Measurements from ENCODE around the gene BLOC1S1. TPM values are rescaled to one million over a fixed set of nuclear protein-coding genes. Genes with fewer than 3 reads are reported as not detected.

The BLOC1S1 gene
- total RNA-seq, 1 donor from 2014 or later, result 51.0 TPM

GRCh38 chr12:55736780-55737580, 21.1 kb downstream of the BLOC1S1 start:
- H3K4me1 ChIP-seq (ENCODE audit: insufficient read depth, low read length), result peaks cover 14% of the 10 kb centered on the region
- H3K9me3 Mint-ChIP-seq (ENCODE audit: unreplicated experiment), result no peaks in the 10 kb centered on the region

GRCh38 chr12:55737581-55738122, 21.8 kb downstream of the BLOC1S1 start:
- Histone ChIP-seq H3K4me2 (ENCODE audit: low read length) (peak overlapping the region; percentile 94), H3K79me2 (ENCODE audit: insufficient read depth, low read length) (no peaks in the 10 kb centered on the region), H3K4me3 (ENCODE audit: insufficient read depth, low read depth, low read length) (peak overlapping the region; percentile 73), H4K20me1 (ENCODE audit: insufficient read depth, low read length) (peaks cover under 1% of the 10 kb centered on the region), H3K9me3 (ENCODE audit: insufficient read depth, low read depth, low read length) (no peaks in the 10 kb centered on the region), H3K27ac (ENCODE audit: low read depth, low read length) (no peak overlapping the region), H3K36me3 (ENCODE audit: insufficient read depth, low read length) (no peaks in the 10 kb centered on the region), H3K4me1 (ENCODE audit: insufficient read depth, low read length) (peaks cover 19% of the 10 kb centered on the region), H3K9ac (ENCODE audit: low read length) (peak overlapping the region; percentile 77), H3K27me3 (ENCODE audit: insufficient read depth, low read length) (no peaks in the 10 kb centered on the region), H2AFZ (ENCODE audit: low read depth, low read length) (peak overlapping the region; percentile 85)
- Mint-ChIP-seq H3K4me1 (ENCODE audit: low read depth, unreplicated experiment) (peaks cover 14% of the 10 kb centered on the region), H3K9me3 (ENCODE audit: unreplicated experiment) (no peaks in the 10 kb centered on the region), H3K27ac (ENCODE audit: unreplicated experiment) (peak overlapping the region; percentile 63), H3K4me3 (ENCODE audit: unreplicated experiment) (peak overlapping the region; percentile 84), H3K36me3 (ENCODE audit: low read depth, unreplicated experiment) (no peaks in the 10 kb centered on the region), H3K27me3 (ENCODE audit: low read depth, unreplicated experiment) (no peaks in the 10 kb centered on the region)
- DNase-seq (ENCODE audit: low read depth), result no peak
- FAIRE-seq, result no peak
- TF ChIP-seq CTCF (IDR thresholded peaks at IDR 0.05; ENCODE audit: insufficient read depth, low read depth, low read length) (no peak), EZH2 (IDR thresholded peaks at IDR 0.05; ENCODE audit: insufficient read depth, low read length) (no peak)

More at GRCh38 chr12:55736780-55737580, 21.1 kb downstream of the BLOC1S1 start:
- no peaks in the 10 kb centered on the region for H3K9me3 ChIP-seq (ENCODE audit: insufficient read depth, low read depth, low read length)
- peaks cover 12% of the 10 kb centered on the region for H3K4me1 Mint-ChIP-seq (ENCODE audit: low read depth, unreplicated experiment)
- H2AFZ ChIP-seq (ENCODE audit: low read depth, low read length), result no peak overlapping the region
- H3K4me2 ChIP-seq (ENCODE audit: low read length), result no peak overlapping the region
- FAIRE-seq (no peak), DNase-seq (ENCODE audit: low read depth) (no peak)
- no peak overlapping the region for H3K9ac ChIP-seq (ENCODE audit: low read length)
- no peaks in the 10 kb centered on the region for H3K36me3 ChIP-seq (ENCODE audit: insufficient read depth, low read length)
- peak; percentile 73 for TF ChIP-seq CTCF (IDR thresholded peaks at IDR 0.05; ENCODE audit: insufficient read depth, low read depth, low read length)
- TF ChIP-seq EZH2 (IDR thresholded peaks at IDR 0.05; ENCODE audit: insufficient read depth, low read length), result no peak
- H3K27me3 Mint-ChIP-seq (ENCODE audit: low read depth, unreplicated experiment), result no peaks in the 10 kb centered on the region
- peaks cover 4% of the 10 kb centered on the region for H3K79me2 ChIP-seq (ENCODE audit: insufficient read depth, low read length)
- peak overlapping the region; percentile 63 for H3K27ac Mint-ChIP-seq (ENCODE audit: unreplicated experiment)
- no peak overlapping the region for H3K4me3 ChIP-seq (ENCODE audit: insufficient read depth, low read depth, low read length)
- no peak overlapping the region for H3K27ac ChIP-seq (ENCODE audit: low read depth, low read length)
- no peaks in the 10 kb centered on the region for H3K27me3 ChIP-seq (ENCODE audit: insufficient read depth, low read length)
- H3K36me3 Mint-ChIP-seq (ENCODE audit: low read depth, unreplicated experiment), result no peaks in the 10 kb centered on the region
- peak overlapping the region; percentile 65 for H3K4me3 Mint-ChIP-seq (ENCODE audit: unreplicated experiment)
- H4K20me1 ChIP-seq (ENCODE audit: insufficient read depth, low read length), result peaks cover 6% of the 10 kb centered on the region
